Stimulated activated CD4-positive, alpha-beta T cell treated with anti-CD3 and anti-CD28 coated beads, Interleukin-15, amount 100 ng/mL, for 24 hours (primary cell): ENCODE data around the gene TTC21A.
"Not testable (repeated sequence)": the region's sequence is repeated elsewhere in the genome, so short reads cannot be mapped to it uniquely, and the experiment has no call there.

Source experiments
- DNase-seq: peaks from one replicate; pipeline ENCODE4 v3.0.0-alpha.2; 2020

The TTC21A gene

GRCh38 chr3:39107388-39108199 lies at the start of gene TTC21A, which contains the start of gene GORASP1:
TSS of gene TTC21A (plus strand) at chr3:39107680. CDS start at chr3:39107838, 158 bp downstream.
TSS of gene GORASP1 (minus strand) at chr3:39107627. CDS start at chr3:39107541, 86 bp downstream.
- DNase-seq = peak; percentile 82

- not testable (repeated sequence) for DNase-seq
Measured at GRCh38 chr3:39061228-39061627, 46.3 kb upstream of the TTC21A start.

- DNase-seq = no peak
Measured at GRCh38 chr3:39062180-39062579, 45.3 kb upstream of the TTC21A start.

DNA sequence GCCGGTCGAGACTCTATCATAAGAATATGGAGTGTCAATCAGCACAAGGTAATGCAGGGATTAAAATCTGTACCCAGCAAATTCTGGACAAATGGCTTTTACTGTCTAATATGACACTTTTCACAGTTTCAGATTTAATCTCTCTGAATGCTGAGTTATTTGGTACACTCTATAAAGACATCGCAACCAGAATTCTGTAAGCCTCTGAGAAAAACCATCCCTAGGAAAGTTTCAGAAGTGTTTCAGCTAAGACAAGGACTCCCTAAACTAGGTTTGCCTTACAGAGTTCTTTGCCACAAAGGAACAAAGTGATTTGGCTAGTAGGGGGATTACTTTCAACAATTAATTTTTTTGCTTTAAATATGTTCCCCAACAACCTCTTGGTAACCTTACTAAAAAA lies 44.3 kb upstream of the TTC21A start:
- DNase-seq = no peak

GRCh38 chr3:39064646-39065045 lies 42.8 kb upstream of the TTC21A start:
- no peak for DNase-seq

- DNase-seq = peak; percentile 31
Measured at GRCh38 chr3:39065197-39065596, 42.3 kb upstream of the TTC21A start.

- no peak for DNase-seq
Measured at GRCh38 chr3:39067286-39067685, 40.2 kb upstream of the TTC21A start.

DNA sequence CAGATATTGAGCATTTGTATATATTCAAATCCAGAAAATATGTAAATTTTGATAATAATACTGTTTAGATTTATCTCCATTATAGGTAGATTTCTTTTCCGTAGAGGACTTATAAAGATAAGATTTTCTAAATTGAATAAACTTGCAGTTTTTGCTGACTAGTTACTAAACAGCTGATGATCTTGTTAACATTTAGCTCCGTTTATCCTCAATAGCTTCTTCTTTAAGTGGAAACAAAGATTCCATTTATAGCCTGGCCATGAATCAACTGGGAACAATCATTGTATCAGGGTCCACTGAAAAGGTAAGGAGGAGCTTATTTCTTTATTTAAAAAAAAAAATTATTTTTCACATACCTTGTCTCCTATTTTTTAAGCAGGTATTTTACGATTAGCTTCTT lies 38.9 kb upstream of the TTC21A start:
- no peak for DNase-seq

- no peak for DNase-seq
Measured at GRCh38 chr3:39075910-39076309, 31.6 kb upstream of the TTC21A start.

DNA sequence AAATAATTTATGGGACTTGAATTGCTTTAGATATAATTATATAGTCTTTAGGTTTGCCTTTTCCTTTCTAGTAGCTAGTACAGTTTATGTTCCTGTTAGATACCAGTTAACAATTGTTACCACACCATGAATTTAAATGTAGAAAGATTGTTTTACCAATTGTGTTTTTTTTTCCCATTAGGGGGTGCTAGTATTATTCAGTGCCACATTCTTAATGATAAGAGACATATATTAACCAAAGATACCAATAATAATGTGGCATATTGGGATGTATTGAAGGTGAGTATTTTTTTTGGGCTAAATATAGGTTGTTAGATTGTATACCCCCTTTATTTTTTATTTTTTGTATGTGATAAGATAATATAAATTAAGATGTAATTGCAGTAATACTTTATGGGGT lies 27.9 kb upstream of the TTC21A start:
- no peak for DNase-seq

DNA sequence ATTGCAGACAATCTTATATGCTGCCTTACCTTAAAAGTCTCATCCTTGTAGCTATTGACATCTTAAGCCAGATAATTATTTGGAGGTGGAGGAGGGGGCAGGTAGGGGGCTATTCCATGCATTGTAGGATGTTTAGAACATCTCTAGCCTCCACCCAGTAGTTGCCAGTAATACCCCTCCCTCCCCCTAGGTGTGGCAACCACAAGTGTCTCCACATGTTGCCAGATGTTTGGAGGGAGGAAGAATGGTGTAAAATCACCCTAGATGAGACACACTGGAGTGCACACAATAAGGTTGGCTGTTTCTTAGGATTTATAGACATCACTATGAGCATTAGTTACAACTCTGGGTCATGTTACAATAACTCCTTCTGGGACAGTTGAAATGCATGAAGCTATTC lies 27.5 kb upstream of the TTC21A start:
- no peak for DNase-seq

DNA sequence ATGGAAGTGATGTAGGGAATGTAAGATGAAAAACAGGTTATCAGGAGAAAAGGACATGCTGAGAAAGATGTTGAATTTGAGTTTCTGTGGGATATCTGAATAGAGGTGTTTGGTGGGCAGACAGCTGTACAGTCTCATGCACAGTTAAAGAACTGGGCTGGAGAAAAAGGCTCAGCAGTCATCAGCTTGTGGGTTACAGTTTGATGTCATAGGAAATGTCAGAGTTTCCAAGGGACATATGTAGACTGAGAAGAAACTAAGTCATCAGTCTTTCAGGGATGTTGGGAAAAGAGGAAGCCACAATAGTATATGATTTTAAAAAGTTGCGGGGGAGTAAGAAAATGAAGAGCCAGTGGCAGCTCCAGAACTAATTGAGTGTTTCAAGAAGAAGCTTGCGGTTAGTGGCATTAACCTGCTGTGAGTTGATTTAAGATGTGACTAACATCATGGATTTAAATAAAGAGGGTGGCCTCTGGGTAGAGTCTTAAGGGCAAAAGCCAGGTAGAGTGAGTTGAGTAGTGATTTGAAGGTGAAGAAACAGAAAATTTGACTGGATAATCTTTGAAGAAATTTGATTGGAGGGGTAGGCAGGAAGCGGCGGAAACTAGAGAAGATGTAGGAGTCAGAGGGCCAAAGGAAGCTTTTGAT lies 24.7 kb upstream of the TTC21A start:
- no peak for DNase-seq

- DNase-seq = no peak
Measured at GRCh38 chr3:39086144-39086543, 21.3 kb upstream of the TTC21A start.

GRCh38 chr3:39088456-39088855 lies 19.0 kb upstream of the TTC21A start:
- DNase-seq = no peak

GRCh38 chr3:39088889-39089288 lies 18.6 kb upstream of the TTC21A start:
- no peak for DNase-seq

DNA sequence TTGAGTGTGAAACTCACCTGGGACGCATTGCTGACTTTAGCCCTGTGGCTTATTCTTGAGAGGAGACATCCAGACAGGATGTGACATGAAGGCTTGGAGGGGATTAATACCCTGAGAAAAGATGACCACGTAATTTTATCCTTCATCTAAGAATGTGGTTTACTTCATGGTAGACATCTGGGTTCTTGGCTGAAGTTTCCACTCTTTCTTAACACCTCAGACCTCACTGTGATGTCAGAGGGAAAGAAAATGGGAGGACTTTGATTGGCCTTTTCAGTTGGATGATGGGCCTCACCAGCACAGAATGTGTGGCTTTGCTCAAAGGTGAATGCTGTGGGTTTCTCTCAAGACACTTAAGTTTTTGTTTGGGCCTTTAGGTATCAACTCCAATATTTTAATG lies 16.6 kb upstream of the TTC21A start:
- no peak for DNase-seq

- DNase-seq = no peak
Measured at GRCh38 chr3:39094851-39095677, 12.4 kb upstream of the TTC21A start.

GRCh38 chr3:39095778-39096177 lies 11.7 kb upstream of the TTC21A start:
- DNase-seq = no peak

DNA sequence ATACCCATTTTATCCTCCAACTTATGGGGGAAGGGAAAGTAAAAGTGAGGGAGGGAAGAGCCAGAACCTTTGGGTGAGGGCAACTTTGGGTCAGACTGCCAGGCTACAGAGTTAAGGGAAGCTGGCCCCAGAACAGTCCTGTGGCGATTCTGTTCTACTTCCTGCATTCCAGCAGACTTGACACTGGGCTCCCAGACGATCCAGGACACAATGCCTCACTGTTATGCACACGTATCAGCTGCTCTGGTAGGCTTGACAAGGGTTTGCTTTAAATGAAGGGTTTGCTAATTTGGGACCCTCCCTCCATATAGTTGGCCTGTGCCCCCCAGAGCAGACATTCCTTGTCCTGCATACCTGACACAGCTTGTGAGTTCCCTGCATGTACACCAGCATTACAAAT lies 10.7 kb upstream of the TTC21A start:
- no peak for DNase-seq

- DNase-seq = no peak
Measured at GRCh38 chr3:39097716-39098472, 9.6 kb upstream of the TTC21A start.

- no peak for DNase-seq
Measured at GRCh38 chr3:39098473-39099000, 8.9 kb upstream of the TTC21A start.

GRCh38 chr3:39099242-39099641 lies 8.2 kb upstream of the TTC21A start:
- no peak for DNase-seq
